ENCODE measurements around the gene MTF2.
A peak's percentile ranks its signal among the peaks of the same experiment; 100 is the strongest.
"Not testable (repeated sequence)": the region's sequence is repeated elsewhere in the genome, so short reads cannot be mapped to it uniquely, and the experiment has no call there.

Gene MTF2

GRCh38 chr1:93078986-93079654, at the start of gene MTF2:
TSS of gene MTF2 (plus strand) at chr1:93079283. CDS start at chr1:93079527, 244 bp downstream.
- DNase-seq: peak; percentile 96

DNA sequence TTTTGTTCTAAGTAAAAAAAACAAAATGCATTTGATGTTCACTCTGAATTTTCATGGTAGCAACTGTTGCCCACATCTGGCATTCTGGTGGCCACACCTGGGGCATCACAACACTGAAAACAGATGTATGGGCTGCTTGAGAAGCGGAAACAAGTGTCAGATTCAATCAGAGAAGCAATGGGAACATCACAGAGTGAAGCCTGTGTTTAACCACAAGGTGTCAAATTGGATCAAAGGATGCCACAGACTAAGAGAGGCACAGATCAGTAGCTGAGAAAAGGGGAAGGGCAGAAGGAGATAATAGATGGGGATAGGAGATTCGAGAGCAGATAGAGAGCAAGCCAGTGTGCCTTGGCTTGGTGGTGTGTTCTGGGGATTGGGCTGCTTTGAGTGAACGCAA, 49.8 kb upstream of the MTF2 start:
- DNase-seq: no peak

GRCh38 chr1:93030191-93030590, 48.9 kb upstream of the MTF2 start:
- DNase-seq: not testable (repeated sequence)

GRCh38 chr1:93031711-93032110, 47.4 kb upstream of the MTF2 start:
- DNase-seq: no peak

DNA sequence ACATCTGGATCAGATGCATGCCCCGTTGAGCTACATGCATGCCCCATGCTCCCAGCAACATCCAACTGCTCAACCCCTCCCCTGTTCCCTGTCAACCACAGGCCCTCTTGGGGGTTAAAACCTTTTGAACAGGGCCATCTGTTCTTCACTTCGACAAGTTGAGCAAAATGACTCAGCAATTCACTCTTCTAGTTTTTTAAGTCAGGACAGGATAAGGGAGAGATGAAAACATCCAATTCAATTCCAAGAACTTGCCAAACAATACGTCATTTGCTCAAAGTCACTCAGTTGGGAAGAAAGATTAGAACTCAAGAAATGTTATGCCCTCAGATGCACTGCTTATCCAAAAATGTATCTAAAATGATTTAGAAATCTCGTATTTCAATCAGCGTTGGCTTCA, 46.1 kb upstream of the MTF2 start:
- no peak for DNase-seq

DNA sequence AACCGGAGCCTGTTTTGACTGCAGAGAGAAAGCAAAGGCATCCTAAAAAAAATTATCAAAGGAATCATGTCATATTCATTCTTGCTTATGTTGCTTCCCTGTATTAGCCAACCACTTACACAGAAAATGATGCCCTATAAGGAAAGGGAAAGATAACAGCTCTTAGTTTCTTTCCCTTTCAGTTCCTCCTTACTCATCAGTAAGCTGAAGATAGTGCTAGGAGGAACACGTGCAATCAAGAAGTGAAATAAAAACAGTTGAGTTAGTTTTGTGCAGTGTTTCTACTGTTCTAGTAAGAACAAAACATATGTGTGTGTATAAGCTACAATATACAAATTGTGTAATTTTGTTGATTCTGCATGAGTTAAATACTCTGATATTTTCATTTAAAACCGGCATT, 45.3 kb upstream of the MTF2 start:
- no peak for DNase-seq

GRCh38 chr1:93034397-93034796, 44.7 kb upstream of the MTF2 start:
- DNase-seq: no peak

GRCh38 chr1:93036672-93037071, 42.4 kb upstream of the MTF2 start:
- no peak for DNase-seq

- no peak for DNase-seq
Observed at GRCh38 chr1:93042187-93043056, 36.7 kb upstream of the MTF2 start.

DNA sequence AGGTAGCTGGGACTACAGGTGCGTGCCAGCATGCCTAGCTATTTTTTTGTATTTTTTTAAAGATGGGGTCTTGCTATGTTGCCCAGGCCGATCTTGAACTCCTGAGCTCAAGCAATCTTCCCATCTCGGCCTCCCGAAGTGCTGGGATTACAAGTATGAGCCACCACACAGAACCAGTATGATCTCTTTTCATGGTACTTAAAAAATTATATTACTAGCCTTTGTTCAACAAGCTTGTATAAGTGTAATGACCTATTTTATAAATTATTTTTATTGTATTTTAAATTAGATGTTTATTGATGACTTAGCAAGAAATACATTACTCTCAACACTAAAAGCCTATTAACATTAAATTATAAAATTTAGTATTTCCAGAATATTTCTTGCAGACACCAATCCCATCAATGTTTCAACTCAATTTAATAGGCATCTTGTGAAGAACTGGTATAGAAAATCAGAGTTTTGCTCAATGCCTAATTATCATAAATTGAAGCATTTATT, 36.0 kb upstream of the MTF2 start:
- DNase-seq: no peak

GRCh38 chr1:93047618-93048017, 31.5 kb upstream of the MTF2 start:
- no peak for DNase-seq

DNA sequence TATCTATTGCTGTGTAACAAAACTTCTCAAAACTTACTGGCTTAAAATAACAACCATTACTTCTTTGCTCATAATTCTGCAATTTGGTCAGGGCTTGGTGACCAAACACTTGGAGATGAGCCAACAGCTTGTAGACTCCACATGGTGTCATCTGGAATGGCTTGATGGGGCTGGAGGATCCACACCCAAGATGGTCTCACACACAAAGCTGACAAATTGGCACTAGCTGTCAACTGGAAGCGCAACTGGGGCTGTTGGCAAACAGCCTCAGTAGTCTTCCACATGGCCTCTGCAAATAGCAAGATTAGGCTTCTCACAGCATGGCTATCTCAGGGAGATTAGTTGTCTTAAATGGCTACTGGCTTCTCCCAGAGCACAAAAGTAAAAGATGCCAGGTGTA, 27.1 kb upstream of the MTF2 start:
- no peak for DNase-seq

- DNase-seq: no peak
Observed at GRCh38 chr1:93056214-93056613, 22.9 kb upstream of the MTF2 start.

DNA sequence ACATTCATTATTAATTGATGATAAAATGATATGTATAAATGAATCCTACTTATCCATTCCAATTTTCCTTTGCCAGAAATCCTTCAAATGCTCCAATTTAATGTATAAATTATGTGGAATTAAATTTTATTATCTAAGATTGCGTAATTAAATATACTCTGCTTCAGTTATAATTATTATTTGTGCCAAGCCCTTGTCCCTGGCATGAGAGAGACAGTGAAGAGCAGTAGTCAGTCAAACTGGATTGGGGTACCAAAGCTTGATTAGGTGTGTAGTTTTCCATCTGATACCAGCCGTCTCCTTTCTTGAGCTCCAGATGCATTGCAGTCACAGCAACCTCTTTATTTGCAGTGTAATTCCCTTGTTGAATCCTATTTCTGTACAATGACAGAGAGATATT, 22.4 kb upstream of the MTF2 start:
- DNase-seq: no peak

GRCh38 chr1:93061895-93062792, 16.9 kb upstream of the MTF2 start:
- DNase-seq: peak; percentile 34

- no peak for DNase-seq
Observed at GRCh38 chr1:93076268-93076667, 2.8 kb upstream of the MTF2 start.

DNA sequence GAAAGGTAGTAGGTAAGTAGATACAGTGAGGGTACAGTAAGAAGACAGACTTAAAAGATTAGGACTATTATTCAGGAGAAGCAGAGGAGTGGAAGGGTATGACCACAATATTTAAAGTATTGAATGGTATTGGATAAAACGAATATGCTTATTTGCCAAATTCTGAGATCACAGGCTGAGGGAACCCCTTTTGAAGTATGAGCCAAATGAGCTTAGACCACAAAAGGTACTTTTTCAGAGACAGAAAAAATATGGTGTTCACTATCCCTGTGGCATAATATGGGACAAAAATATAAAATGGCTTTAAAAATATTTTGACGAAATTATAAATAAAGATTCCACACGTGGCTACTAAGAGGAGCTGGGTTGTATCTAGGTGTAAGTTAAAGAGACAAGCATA, 880 bp upstream of the MTF2 start:
- no peak for DNase-seq

DNA sequence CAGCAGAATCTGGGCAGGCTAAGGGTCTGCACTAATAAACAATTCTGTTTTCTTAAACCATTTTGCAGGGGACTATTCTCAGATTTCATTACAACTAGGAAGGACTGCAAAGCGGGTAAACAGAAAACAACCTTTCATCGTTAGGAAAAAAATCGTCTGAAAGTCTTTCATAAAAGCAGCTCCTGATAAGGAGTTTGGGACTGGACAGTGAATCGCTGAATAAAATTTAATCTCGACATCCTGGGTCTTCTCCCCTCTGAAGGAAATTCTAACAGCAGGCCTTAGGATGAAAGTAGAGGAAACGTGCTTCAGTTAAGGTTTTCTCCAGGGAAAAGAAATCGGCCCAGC, 471 bp upstream of the MTF2 start:
- no peak for DNase-seq

DNA sequence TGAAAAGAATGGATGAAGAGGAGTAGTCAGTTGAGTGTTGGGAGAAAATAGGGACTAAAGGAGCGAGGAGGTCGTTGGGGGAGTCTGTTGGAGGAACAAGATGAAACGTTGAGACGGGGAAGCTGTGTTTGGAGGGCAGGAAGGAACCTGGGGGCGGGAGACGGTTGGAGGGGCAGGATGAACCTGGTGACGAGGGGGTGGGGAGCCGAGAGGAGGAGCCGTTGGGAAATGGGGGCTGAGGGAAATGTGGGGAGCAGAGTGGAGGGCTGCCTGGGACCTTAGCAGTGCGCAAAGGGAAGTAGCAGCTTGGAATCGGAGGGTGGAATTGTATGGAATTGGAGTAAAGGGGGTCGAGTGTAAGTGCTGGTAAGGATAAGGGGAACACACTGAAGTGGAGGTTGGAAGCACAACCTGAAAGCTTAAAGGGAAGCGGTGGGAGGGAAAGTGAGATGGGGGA, 630 bp downstream of the MTF2 start:
- peak; percentile 39 for DNase-seq

DNA sequence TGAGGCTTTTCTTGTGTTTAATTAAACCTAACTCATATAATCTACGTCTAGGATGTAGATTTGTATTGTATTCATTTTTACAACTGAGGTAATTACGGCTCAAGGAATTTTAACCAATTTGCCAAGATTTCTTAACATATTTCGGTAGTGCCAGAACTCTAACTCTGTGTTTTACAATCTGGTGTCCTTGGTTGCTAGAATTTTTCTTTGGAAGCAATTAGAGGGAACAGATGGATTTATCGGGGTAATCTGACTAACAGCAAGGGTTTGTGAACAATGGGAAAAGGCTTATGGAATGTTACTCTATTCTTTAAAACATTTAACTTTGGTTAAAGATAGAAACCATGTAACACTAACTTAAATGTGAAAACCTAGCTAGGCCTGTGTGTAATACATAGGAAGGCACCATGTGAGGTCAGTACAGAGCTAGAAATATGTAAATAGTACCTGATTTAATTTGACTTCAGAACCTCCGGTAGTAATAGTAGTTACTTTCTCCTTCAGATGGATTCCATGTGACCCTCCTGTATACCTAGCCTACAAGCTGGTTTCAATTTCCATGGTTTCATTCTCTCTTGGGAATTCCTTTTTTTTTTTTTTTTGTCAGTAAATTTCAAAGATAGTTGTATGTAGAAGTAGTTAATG, 1.2 kb downstream of the MTF2 start:
- DNase-seq: peak; percentile 52

- DNase-seq: no peak
Observed at GRCh38 chr1:93081716-93082115, 2.6 kb downstream of the MTF2 start.

GRCh38 chr1:93082313-93082712, 3.2 kb downstream of the MTF2 start:
- DNase-seq: no peak

GRCh38 chr1:93083979-93084378, 4.9 kb downstream of the MTF2 start:
- DNase-seq: no peak
